Heart left ventricle (tissue), 16 donors: ENCODE data around the gene EMP2. TPM values are rescaled to one million over a fixed set of nuclear protein-coding genes. Genes with fewer than 3 reads are reported as not detected.

Experiments used
- ATAC-seq, 4 donors: fragments of 200-7000 bp; cut with Tn5 transposase; one replicate each; pipeline ENCODE4 v1.9.1; 2020 to 2022; ENCODE audit warnings: moderate library complexity in 4 of 4, mild to moderate bottlenecking in 3 of 4, moderate number of reproducible peaks in 1 of 4
- DNase-seq, 5 donors: peaks; one replicate each; pipeline ENCODE4 v3.0.0-alpha.2; 2020
- H3K27ac ChIP-seq, 12 donors: fragments of 200-600 bp; sonication (generic) in 4 of 12; one replicate each; pipeline versions ENCODE4 v1.5.0 to v1.8.0; 2016 to 2022; ENCODE audit warnings: mild to moderate bottlenecking in 2 of 12
- H3K27me3 ChIP-seq, 9 donors: fragments of 200-600 bp; sonication (generic) in 2 of 9; one replicate each; pipeline versions ENCODE4 v1.5.1 to v1.8.0; 2016 to 2022; ENCODE audit warnings: mild to moderate bottlenecking in 3 of 9
- H3K36me3 ChIP-seq, 9 donors: fragments of 200-600 bp; sonication (generic) in 2 of 9; one replicate each; pipeline versions ENCODE4 v1.5.0 to v1.8.0; 2018 to 2022; ENCODE audit warnings: mild to moderate bottlenecking in 2 of 9
- H3K4me1 ChIP-seq, 12 donors: fragments of 200-600 bp; sonication (generic) in 4 of 12; one replicate each; pipeline versions ENCODE4 v1.5.0 to v1.8.0; 2016 to 2022; ENCODE audit warnings: mild to moderate bottlenecking in 3 of 12
- H3K4me3 ChIP-seq, 12 donors: fragments of 200-600 bp; sonication (generic) in 4 of 12; one replicate each; pipeline versions ENCODE4 v1.5.0 to v1.8.0; 2017 to 2022; ENCODE audit warnings: mild to moderate bottlenecking in 9 of 12, moderate library complexity in 4 of 12
- H3K9me3 ChIP-seq, 12 donors: fragments of 200-600 bp; sonication (generic) in 4 of 12; one replicate each; pipeline versions ENCODE4 v1.5.0 to v1.8.0; 2016 to 2022; ENCODE audit warnings: mild to moderate bottlenecking in 1 of 12
- POLR2A ChIP-seq, 2 donors: fragments of 450-650 bp; IDR thresholded peaks; one replicate each; pipeline ENCODE4 v1.6.1; 2017; ENCODE audit warnings: antibody characterized with exemption in 2 of 2, mild to moderate bottlenecking in 2 of 2, moderate library complexity in 2 of 2
- WGBS, 4 donors: extraction: QIAGEN DNeasy Blood & Tissue Kit in 2 of 4; methylation state at CpG; one replicate each; pipeline versions ENCODE4 v1.1.5 to v1.1.7; 2013 to 2018; 5-methylcytosine and 5-hydroxymethylcytosine counted together
- intact Hi-C, 10 donors: fragments of 100-400 bp; cut with DNase I; formaldehyde crosslinking; loops; one replicate each; pipeline versions ENCODE4 v1.11.1 to v1.14.2; 2022
- polyA plus RNA-seq, 2 donors: library from polyadenylated mRNA; stranded (reverse); fragments of 200-250 nt; gene quantifications; one replicate each; pipeline ENCODE4 v1.2.3, GENCODE V29; 2013
- total RNA-seq, 9 donors: library from RNA; depleted of rRNA in 2 of 9; stranded (reverse); fragments of >200 nt in 2 of 9; fragmentation: NEBNext Ultra II Directional in 3 of 9; extraction: Animal tissue kit (Norgen Biotek cat#: 25700) in 3 of 9; gene quantifications; one replicate each; pipeline versions ENCODE4 v1.1.0 to v1.2.4, GENCODE V29; 2016 to 2023
- TF ChIP-seq, protein P1 (sequence below), 12 donors: fragments of 200-600 bp; sonication (generic) in 4 of 12; IDR thresholded peaks; one replicate each; pipeline versions ENCODE4 v1.5.0 to v1.8.0; 2018 to 2022; ENCODE audit warnings: antibody characterized with exemption in 12 of 12, mild to moderate bottlenecking in 5 of 12
- donor health status: ischemic (EF 13 %, LVEDD 7.1; RV severe dilation, severe dysfunction).
- donor health status: healthy with polysubstance abuse.
- donor health status: DM: no; HTN: yes; CAD: no.
- donor health status: DM: no; HTN: no; CAD: no.
- donor health status: ischemic (EF 25% LVEDD 6.9; RV normal size, moderate dysfunction).
- donor health status: ischemic (EF 25% LVEDD 5.7; RV mildly dilated, moderate dysfunction).
- donor health status: healthy.
- donor health status: DM: yes; HTN: yes; CAD: no.
- donor health status: ischemic (EF 35%, LVEDD 5.7; RV mildly dilated, moderate dysfunction).
- donor health status: nonischemic (EF 11% LVEDD 7.7; RV severe dilation, severe dysfunction).
- donor health status: DM: yes; HTN: yes; CAD: no.
- donor health status: PGD.
- donor health status: ischemic (EF 29% LVEDD 5.4; RV normal size, mild dysfunction).
- donor health status: nonischemic (EF 23%, LVEDD 6.1; RV moderate dilation, normal function).

The EMP2 gene
- total and polyA plus RNA-seq, 11 donors: 34.5 to 103 (median 61.3) TPM

DNA sequence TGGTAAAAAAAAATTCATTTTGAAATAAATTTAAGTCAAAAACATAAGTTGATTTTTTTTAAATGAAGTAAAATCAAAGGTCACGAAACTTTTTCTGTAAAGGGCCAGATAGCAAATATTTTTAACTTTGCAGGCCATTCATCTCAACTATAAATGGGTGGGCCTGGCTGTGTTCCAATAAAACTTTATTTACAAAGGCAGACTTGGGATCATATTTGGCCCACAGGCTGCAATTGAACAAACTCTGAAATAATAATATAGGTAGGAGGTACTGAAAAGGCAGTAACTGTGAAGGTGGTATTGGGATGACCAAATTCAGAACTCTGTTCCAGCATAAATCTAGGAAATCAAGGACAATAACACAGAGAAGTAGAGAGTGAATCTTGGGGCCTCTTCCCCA, 12.2 kb upstream of the EMP2 start:
- 70 to 78% (median 76%) methylated on average over 1 of the region's 1 CpG for WGBS, 4 donors
- ATAC-seq (no peak), DNase-seq (no peak)
- Histone ChIP-seq H3K27ac (no peak overlapping the region), H3K9me3 (no peaks in the 10 kb centered on the region), H3K36me3 (no peaks in the 10 kb centered on the region), H3K4me1 (peaks cover 0 to 3% (median under 1%) of the 10 kb centered on the region in 12 donors), H3K27me3 (no peaks in the 10 kb centered on the region), H3K4me3 (no peak overlapping the region)
- intact Hi-C loops: no loop called here
- TF ChIP-seq, protein P1, sequence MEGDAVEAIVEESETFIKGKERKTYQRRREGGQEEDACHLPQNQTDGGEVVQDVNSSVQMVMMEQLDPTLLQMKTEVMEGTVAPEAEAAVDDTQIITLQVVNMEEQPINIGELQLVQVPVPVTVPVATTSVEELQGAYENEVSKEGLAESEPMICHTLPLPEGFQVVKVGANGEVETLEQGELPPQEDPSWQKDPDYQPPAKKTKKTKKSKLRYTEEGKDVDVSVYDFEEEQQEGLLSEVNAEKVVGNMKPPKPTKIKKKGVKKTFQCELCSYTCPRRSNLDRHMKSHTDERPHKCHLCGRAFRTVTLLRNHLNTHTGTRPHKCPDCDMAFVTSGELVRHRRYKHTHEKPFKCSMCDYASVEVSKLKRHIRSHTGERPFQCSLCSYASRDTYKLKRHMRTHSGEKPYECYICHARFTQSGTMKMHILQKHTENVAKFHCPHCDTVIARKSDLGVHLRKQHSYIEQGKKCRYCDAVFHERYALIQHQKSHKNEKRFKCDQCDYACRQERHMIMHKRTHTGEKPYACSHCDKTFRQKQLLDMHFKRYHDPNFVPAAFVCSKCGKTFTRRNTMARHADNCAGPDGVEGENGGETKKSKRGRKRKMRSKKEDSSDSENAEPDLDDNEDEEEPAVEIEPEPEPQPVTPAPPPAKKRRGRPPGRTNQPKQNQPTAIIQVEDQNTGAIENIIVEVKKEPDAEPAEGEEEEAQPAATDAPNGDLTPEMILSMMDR (IDR thresholded peaks at IDR 0.05): no peak
- TF ChIP-seq POLR2A (IDR thresholded peaks at IDR 0.05): no peak

DNA sequence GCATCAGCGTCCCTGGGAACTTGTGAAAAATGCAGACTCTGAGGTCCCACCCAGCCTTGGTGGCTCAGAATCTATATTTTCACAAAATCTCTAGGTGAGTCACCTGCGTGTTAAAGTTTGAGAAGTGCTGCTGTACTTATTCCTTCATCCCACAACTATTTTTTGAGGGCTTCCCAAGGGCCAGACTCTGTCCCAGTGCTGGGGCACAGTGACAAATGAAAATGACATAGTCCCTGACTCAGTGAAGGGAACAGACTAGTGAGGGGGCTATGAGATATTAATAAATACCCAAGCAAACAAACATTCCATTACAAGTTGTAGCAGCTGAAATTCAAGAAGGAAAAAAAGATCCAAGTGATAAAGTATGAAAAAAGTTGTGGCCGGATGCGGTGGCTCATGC, 9.9 kb upstream of the EMP2 start:
- Histone ChIP-seq H3K27me3 (no peaks in the 10 kb centered on the region), H3K9me3 (no peaks in the 10 kb centered on the region), H3K4me3 (no peak overlapping the region), H3K27ac (no peak overlapping the region), H3K4me1 (no peaks in the 10 kb centered on the region), H3K36me3 (no peaks in the 10 kb centered on the region)
- DNase-seq (no peak), ATAC-seq (no peak)
- WGBS, 4 donors: 76 to 90% (median 84%) methylated on average over 4 of the region's 4 CpGs
- TF ChIP-seq POLR2A (IDR thresholded peaks at IDR 0.05): no peak
- TF ChIP-seq, protein P1 (IDR thresholded peaks at IDR 0.05): no peak
- intact Hi-C loops: no loop called here

DNA sequence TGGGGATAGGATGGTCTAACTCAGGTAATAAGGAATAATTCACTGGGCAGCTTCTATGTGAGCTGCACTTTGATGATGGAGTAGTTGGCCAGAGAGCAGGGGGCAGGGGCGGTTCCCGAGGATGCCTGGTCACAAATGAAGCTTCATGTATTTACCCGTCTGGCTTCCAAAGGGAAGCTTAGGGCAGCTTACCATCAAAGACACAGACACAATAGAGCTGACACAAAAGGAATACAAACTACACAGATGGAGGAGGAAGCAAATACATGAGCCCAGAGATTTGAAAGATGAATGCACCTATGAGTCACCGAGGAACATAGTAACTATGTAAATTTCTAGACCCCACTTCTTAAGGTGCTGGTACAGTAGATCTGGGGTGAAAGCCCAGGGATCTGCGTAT, 8.7 kb upstream of the EMP2 start:
- DNase-seq (no peak), ATAC-seq (no peak)
- peaks cover 0 to 5% (median 0%) of the 10 kb centered on the region in 12 donors for H3K4me1 ChIP-seq
- no peak for TF ChIP-seq POLR2A (IDR thresholded peaks at IDR 0.05)
- TF ChIP-seq, protein P1 (IDR thresholded peaks at IDR 0.05): no peak
- intact Hi-C loops: loop anchor here in 2 of 10 donors (10.0 kb wide), 2 partner anchors 54 to 64 kb away; no protein-coding TSS in a partner anchor
- H3K27me3 ChIP-seq: no peaks in the 10 kb centered on the region
- H3K4me3 ChIP-seq: no peak overlapping the region
- H3K27ac ChIP-seq: no peak overlapping the region
- 77 to 83% (median 80%) methylated on average over 5 of the region's 5 CpGs for WGBS, 4 donors
- H3K36me3 ChIP-seq: no peaks in the 10 kb centered on the region
- H3K9me3 ChIP-seq: no peaks in the 10 kb centered on the region

DNA sequence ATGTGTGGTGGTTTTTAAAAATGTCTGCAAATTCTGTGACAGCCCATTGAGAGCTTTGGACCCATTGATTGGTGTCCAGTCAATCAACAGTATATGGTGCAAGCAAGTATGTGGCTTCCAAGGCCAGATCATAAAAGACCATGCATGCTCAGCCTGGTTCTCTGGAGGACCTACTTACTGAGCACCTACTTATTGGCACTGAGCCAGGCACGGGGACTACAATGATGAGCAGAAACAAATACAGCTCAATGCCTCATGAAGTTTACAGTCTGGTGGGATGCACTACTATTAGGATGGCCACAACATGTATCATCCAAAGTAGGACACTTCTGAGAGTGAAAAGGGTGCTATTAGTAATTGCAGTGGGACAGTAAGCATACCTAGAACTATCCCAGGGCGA, 7.2 kb upstream of the EMP2 start:
- no peak overlapping the region for H3K27ac ChIP-seq
- H3K4me3 ChIP-seq: no peak overlapping the region
- ATAC-seq: no peak
- intact Hi-C loops: loop anchor here in 2 of 10 donors (10.0 kb wide), 2 partner anchors 53 to 63 kb away; no protein-coding TSS in a partner anchor
- no peaks in the 10 kb centered on the region for H3K9me3 ChIP-seq
- WGBS, 4 donors: 68 to 75% (median 70%) methylated on average over 2 of the region's 2 CpGs
- H3K4me1 ChIP-seq: peaks cover 0 to 5% (median 0%) of the 10 kb centered on the region in 12 donors
- no peak for DNase-seq
- TF ChIP-seq POLR2A (IDR thresholded peaks at IDR 0.05): no peak
- TF ChIP-seq, protein P1 (IDR thresholded peaks at IDR 0.05): no peak
- no peaks in the 10 kb centered on the region for H3K36me3 ChIP-seq
- H3K27me3 ChIP-seq: no peaks in the 10 kb centered on the region
